GM18505 (cell line): ENCODE data around the gene RASA3.

Experiments used
- ATAC-seq: cut with Tn5 transposase; IDR thresholded peaks from one replicate; pipeline ENCODE4 v1.9.1; 2021; ENCODE audit not compliant: unreplicated experiment
- POLR2A ChIP-seq: IDR thresholded peaks from 4 replicates; pipeline ENCODE4 v1.6.1; 2011; ENCODE audit warnings: borderline replicate concordance; ENCODE audit not compliant: insufficient read depth, insufficient read length; ENCODE audit errors: extremely low read depth

The RASA3 gene

DNA sequence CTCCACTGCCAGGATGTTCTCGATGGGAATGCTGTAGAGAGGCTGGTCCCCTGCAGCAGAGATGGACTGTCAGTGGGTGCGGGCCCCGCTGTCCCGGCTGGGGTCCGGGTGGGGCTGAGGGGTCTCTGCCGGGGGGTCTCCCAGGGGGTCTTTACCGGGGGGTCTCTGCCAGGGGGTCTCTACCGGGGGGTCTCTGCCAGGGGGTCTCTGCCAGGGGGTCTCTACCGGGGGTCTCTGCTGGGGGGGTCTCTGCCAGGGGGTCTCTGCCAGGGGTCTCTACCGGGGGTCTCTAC lies 132.9 kb downstream of the RASA3 start:
- TF ChIP-seq POLR2A = no peak
- no peak for ATAC-seq

DNA sequence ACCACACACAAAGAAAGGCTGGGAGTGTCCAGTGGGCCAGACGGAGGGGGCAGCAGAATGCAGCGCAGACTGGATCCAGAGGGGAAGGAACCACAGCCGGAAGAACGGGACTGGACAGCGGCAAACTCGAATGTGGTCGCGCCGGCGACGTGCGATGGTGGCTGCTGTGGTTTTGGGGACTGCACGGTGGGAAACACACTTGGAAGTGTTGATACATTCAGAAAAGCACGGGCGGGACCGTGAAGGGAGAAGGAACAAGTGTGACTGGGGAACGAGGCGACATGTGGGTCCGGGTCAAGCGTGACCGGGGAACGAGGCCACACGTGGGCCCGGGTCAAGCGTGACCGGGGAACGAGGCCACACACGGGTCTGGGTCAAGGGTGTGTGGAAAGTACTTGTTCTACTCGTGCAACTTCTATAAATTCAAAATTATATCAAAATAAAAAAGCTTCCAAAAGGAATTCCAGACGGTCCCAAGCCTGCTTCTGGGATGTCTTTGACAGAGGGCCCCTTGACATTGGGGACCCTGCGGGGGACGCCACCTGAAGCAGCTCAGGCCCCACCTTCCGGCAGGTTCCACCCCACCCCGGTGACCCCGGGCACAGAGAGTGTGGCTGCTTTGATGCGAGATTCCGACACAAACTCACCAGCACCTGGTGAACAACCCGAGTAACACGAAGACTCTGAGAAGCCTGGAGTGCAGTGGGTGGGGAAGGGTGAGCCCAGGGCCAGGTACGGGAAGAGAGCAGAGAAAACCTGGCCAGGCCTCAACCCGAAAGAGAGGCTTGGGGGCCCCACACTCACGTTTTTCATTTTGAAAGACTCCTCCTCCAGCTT lies 133.4 kb downstream of the RASA3 start:
- no peak for TF ChIP-seq POLR2A
- no peak for ATAC-seq

DNA sequence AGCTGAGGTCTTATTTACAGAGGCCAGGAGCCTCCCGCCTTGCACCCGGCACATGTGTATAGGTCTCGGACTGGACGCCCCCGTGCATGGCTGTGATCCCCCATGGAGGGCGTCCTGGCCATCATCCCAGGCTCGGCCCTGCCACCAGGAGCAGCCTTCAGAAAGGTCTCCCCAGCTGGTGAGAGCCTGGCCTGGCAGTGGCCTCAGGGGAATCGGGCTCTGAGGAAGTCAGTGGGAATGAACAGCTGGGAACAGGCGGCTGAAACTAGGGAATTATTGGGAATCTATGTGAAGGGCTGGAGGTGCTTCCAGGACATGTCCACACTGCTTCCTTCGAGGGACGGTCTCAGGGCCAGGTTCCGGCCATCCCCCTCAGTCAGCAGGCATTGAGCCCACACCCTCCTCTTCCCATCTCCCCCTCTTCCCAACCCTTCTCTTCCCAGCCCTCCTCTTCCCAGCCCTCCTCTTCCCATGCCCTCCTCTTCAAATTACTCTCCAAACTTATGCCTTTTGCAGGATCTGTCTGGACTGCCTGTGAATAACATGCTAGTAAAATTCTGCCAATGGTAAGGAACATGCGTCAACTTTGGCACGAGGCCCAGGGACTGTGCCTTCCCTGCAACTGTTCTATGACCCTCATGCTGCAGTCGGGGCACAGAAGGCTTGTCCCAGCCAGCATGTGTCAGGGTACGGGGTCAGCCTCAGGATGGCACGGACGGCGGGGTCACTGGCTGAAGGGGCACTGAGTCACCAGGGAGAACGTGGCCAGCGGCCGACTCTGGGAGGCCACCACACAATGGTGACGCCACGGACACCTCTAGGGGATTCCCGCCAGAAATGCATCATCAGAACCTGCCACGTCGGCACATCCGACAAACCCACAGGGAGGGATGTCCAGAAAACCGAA lies 134.3 kb downstream of the RASA3 start:
- no peak for ATAC-seq
- TF ChIP-seq POLR2A = no peak

DNA sequence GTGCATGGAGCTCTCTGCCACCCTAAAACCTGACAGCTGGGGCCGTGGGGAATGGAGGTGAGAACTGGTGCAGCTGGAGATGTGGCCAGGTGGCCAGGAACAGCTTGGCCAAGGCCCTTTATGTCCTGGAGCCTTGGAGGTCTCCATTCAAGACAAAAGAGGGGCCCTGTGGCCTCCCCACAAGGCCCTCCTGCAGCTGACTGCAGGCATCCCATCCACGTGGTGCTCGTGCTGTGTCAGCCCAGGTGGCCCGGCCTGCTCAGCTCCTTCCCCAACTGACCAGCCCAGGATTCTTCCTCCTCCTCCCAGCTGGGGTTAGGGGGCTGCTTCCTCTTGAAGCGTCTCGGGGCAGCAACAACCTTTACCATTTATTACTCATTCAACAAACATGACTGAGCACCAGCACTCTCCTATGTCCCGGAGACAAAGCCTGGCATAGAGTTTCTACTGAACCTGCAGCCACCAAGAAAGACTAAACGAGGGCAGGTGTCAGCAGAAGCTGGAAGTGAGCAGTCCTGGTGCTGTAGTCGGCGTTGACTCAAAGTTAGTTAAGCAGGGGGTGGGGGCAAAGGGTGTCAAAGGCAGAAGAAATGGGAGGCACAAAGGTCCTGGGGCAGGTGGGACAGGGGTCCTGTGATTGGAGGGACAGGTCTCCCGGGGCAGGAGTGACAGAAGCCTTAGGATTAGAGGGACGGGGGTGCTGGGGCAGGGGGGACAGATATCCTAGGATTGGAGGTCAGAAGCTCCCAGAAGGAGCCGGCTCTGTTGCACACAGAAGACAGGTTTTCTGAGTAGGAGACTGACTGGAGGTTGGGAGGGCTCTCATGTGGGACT lies 135.3 kb downstream of the RASA3 start:
- ATAC-seq = no peak
- TF ChIP-seq POLR2A = no peak

DNA sequence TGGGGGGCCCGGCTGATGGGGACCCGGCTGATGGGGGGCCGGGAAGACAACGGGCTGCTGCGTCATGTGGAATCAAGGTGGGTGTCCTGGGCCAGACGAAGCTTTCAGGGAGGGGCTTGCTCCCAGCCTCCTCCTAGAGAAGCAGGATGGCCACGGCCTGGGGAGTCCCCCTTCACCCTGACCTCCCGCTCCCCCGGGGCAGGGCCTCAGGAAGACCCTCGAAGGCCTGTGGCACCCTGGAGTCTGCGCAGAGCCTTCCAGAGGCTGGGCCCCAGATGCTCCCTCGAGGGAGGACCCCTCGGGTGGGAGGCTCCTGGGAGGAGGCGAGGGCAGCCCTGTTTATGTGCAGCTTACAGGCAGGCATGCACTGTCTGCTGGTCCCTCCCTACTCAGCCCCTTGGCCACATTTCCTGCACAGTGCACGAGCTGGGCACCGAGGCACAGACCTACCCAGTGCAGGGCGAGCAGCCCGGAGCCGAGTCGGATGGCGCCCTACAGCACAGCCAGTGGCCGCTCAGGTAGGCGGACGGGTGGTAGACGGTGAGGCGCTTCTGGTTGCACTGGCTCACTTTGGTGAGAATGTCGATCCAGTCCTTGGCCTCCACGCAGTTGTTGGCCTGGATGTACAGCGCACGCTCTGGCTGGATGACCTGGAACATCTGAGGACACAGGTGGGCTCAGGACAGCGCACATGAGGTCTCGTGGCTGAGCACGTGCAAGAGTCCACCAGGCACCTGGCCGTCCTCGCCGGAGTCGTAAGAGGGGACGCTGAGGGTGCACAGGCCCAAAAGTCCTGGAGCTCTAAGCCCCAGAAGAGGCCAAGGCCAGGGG lies 136.1 kb downstream of the RASA3 start:
- TF ChIP-seq POLR2A = no peak
- ATAC-seq = no peak

DNA sequence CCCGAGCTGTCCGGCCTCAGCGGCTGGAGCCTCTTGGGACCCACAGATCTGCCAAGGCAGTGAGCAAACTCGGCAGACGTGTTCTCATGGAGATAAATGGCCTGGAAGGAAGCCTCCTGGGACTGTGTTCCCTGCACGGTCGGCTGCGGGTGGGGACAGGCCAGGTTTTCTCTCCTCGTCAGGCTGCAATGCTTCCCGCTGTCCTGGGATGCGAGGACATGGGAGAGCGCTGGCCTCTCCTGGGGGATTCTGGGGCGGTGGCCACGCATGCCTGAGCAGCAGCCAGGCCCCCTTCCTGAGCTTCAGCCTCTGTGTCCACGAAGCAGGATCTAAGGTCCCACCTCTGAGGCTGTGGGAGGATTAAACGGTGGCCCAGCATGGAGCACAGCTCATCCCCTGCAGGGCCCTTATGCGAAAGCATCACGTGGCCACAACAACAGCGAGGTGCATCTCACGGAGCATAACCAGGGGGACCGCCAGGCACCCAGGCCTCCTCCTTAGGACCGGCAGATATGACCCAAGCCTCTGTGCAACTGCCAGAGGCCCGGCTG lies 137.3 kb downstream of the RASA3 start:
- no peak for ATAC-seq
- TF ChIP-seq POLR2A = no peak

DNA sequence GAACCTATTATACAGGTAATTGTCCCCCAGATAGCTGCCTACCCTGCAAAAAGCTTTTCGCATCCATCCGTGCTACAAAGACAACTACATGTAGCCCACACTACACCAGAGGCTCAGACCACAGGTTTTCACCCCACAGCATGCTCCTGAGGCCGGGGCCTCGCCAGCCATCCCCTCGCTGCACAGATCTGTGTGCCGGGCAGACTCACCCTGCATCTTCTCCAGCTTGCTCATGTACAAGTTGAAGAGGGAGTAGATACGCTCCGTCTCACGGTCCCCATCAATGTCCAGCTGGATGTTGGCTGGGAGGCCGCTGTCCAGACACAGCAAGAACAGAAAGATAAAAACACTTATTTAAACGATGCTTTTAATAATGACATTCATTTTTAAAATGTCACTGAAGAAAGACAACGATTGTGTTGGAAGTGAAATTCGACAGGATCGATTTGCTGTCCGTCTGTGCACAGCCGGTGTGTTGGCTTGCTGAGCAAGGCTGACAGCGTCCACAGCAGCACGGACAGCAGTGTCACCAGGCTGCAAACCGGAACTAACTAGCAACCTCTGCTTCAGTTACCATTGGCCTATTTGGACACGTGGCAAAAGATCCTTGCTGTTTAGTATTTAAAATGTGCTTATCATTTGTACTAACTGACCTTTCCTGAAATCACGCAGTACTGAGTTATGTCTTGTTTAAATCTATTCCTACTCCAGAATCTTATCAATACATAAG lies 140.0 kb downstream of the RASA3 start:
- ATAC-seq = no peak

DNA sequence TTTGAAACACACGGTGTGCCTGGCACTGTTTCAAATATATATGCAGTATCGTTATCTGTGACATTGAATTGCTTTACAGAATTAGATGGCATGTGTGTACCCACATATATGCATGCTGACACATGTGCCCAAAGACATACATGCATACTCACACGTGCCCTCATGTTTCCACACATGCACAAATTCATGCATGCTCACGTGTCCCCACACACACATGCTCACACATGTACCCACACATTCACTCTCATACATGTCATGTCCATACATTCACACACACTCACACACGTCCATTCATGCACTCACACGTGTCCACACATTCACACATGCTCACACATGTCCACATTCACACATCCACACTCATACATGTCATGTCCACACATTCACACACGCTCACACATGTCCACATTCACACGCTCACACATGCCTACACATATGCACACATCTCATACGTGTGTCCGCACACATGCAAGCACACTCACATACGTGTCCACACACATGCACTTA lies 140.7 kb downstream of the RASA3 start:
- no peak for TF ChIP-seq POLR2A
- no peak for ATAC-seq

More for the DNA sequence above, 140.0 kb downstream of the RASA3 start:
- TF ChIP-seq POLR2A = no peak

DNA sequence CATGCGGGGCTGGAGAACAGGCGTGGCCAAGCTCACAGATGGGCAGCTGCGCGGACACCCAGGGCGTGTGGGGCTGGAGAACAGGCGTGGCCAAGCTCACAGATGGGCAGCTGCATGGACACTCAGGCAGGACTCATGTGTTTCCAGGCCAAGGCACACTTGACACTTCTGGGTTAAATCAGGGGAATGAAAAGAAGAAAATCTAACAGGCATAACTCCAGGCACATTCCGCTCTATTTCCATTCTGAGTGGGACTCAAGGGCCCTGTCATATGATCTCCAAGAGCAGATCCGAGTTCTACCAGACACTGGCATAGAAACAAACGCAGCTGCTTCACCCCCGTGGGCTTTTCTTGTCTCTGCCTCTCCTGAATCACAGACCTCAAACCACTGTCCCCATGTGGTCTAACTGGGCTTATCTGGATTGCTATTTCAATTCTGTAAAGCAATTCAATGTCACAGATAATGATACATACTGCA lies 141.2 kb downstream of the RASA3 start:
- TF ChIP-seq POLR2A = no peak
- no peak for ATAC-seq

DNA sequence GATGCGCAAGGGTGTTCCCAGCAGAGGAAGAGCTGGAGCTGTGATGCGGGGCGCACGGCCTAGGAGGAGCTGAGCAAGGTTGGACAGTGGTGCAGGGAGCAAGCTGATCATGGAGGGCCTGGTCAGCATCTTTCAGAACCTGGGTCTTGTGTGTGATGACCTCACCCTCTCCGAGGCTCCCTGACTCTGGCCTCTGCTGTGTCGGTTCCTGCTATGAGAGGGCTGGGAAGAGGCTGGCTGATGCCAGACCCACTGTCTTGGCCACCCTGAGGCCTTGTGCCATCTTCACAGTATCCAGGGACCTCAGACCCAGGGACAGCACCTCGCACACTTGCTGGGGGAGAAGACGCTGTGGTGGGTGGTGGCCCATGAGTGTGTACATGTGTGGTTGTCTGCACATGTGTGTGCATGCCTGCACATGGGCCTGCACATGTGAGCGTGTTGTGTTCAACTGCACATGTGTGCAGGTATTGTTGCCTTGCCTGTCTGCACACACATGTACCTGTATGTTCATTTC lies 142.0 kb downstream of the RASA3 start:
- ATAC-seq = no peak
- TF ChIP-seq POLR2A = no peak
